Large intestine (tissue), 3 donors: Measurements from ENCODE around the gene SAMD4A. TPM values are rescaled to one million over a fixed set of nuclear protein-coding genes. Genes with fewer than 3 reads are reported as not detected.
"Not testable (repeated sequence)": the region's sequence is repeated elsewhere in the genome, so short reads cannot be mapped to it uniquely, and the experiment has no call there.

ENCODE experiments used
- DNase-seq, 2 donors: peaks; one replicate each; pipeline versions ENCODE4 v3.0.0 to v3.0.0-alpha.2; 2013
- H3K27ac ChIP-seq: one replicate; pipeline ENCODE4 v1.5.1; 2013; ENCODE audit warnings: low read length
- H3K27me3 ChIP-seq: 2 replicates; pipeline ENCODE4 v1.6.1; 2013; ENCODE audit warnings: low read length; ENCODE audit not compliant: control insufficient read depth, insufficient read depth
- H3K36me3 ChIP-seq: 2 replicates; pipeline ENCODE4 v1.6.1; 2013; ENCODE audit warnings: low read length; ENCODE audit not compliant: control insufficient read depth, insufficient read depth
- H3K4me1 ChIP-seq: one replicate; pipeline ENCODE4 v1.6.1; 2013; ENCODE audit warnings: low read length; ENCODE audit not compliant: control insufficient read depth, insufficient read depth
- H3K4me3 ChIP-seq: one replicate; pipeline ENCODE4 v1.5.1; 2013; ENCODE audit warnings: low read length
- H3K9me3 ChIP-seq: one replicate; pipeline ENCODE4 v1.6.1; 2013; ENCODE audit warnings: mild to moderate bottlenecking, low read depth, low read length, moderate library complexity; ENCODE audit not compliant: control insufficient read depth
- WGBS: methylation state at CpG from one replicate; pipeline ENCODE4 v1.1.5; 2013; ENCODE audit warnings: low lambda C conversion rate; ENCODE audit not compliant: insufficient coverage; 5-methylcytosine and 5-hydroxymethylcytosine counted together
- polyA plus RNA-seq: library from polyadenylated mRNA; unstranded; fragments of 120-200 nt; gene quantifications from one replicate; pipeline ENCODE4 v1.2.1, GENCODE V29; 2013

The SAMD4A gene
- polyA plus RNA-seq, 1 donor: 17.7 TPM

DNA sequence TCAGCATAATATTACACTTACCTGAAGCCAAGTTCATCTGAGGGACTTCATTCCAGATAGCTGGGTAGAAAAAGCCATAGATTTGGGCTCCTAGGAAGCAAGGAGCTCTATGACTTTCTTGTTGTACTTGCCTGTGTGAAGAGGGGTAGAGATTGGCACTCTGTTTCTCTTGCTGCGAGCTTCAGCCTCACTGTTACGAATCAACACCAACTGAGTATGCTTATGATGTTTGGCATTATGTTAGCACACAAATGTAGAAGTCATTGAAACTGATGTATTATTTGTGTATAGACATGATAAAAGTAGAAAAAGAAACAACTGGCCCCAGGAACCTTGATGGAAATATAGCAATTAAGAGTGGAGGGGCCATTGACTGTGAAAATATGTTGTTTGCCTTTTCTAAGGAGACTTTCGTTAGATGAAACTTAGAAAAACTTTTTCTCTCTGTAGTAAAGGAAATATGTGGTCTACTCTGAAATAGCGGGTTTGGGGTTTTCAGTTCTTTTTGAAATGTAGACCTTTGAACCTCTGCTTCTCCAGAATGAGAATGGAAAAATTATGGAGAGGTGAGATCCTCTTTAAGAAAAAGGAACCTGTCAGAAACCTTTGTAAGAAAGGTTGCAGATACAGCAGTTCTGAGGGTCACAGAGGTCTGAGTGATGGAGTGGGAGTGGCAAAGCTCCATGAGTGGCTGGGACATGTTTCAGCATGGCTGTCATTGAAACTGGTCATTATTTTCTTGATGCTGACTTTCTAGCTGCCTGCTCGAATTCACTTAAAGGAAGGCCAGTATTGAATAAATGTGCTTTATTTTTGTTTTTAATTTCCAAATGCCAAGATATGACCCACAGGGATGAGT, 175.8 kb downstream of the SAMD4A start:
- H3K4me1 ChIP-seq: no peaks in the 10 kb centered on the region
- H3K4me3 ChIP-seq: no peak overlapping the region
- no peaks in the 10 kb centered on the region for H3K27me3 ChIP-seq
- H3K27ac ChIP-seq: no peak overlapping the region
- WGBS: 93% methylated on average over 4 of the region's 5 CpGs
- no peaks in the 10 kb centered on the region for H3K9me3 ChIP-seq
- DNase-seq: no peak
- no peaks in the 10 kb centered on the region for H3K36me3 ChIP-seq

- no CpG with 5 or more reads among the region's 5 CpGs for whole genome bisulfite sequencing
- Histone ChIP-seq H3K27ac (no peak overlapping the region), H3K27me3 (no peaks in the 10 kb centered on the region), H3K9me3 (no peaks in the 10 kb centered on the region), H3K4me1 (no peaks in the 10 kb centered on the region), H3K36me3 (no peaks in the 10 kb centered on the region), H3K4me3 (no peak overlapping the region)
- DNase-seq: no peak
Observed at GRCh38 chr14:54743382-54743781, 176.5 kb downstream of the SAMD4A start.

GRCh38 chr14:54746019-54746418, 179.1 kb downstream of the SAMD4A start:
- Histone ChIP-seq H3K36me3 (peaks cover 3% of the 10 kb centered on the region), H3K27ac (no peak overlapping the region), H3K4me1 (no peaks in the 10 kb centered on the region), H3K9me3 (no peaks in the 10 kb centered on the region), H3K4me3 (no peak overlapping the region), H3K27me3 (no peaks in the 10 kb centered on the region)
- WGBS: no CpG with 5 or more reads among the region's 3 CpGs
- DNase-seq: no peak

GRCh38 chr14:54747616-54748015, 180.7 kb downstream of the SAMD4A start:
- no peaks in the 10 kb centered on the region for H3K27me3 ChIP-seq
- no peak for DNase-seq
- H3K4me1 ChIP-seq: no peaks in the 10 kb centered on the region
- WGBS: 100% methylated on average over 1 of the region's 1 CpG
- peaks cover 14% of the 10 kb centered on the region for H3K36me3 ChIP-seq
- H3K4me3 ChIP-seq: no peak overlapping the region
- no peak overlapping the region for H3K27ac ChIP-seq
- no peaks in the 10 kb centered on the region for H3K9me3 ChIP-seq

DNA sequence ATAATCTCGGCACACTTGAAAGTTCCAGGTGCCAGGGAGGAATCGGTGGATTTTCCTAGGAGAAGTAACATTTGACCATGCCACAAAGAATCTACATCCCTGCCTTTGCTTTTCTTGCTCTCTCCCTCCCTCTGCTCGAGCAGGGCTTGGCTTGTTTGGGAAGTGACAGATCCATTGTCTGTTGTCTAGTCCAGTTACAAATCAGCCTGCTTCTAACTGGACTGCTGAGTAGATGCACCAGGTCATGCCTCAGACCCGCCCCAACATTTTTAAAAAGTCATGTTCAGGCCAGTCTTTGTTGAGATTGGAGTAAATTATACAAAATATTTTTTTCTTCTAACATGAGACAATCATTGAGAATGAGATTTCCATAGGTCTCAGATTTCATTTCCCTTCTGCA, 182.3 kb downstream of the SAMD4A start:
- no peak overlapping the region for H3K27ac ChIP-seq
- no CpG with 5 or more reads among the region's 4 CpGs for WGBS
- no peaks in the 10 kb centered on the region for H3K27me3 ChIP-seq
- no peaks in the 10 kb centered on the region for H3K9me3 ChIP-seq
- H3K4me1 ChIP-seq: no peaks in the 10 kb centered on the region
- DNase-seq: no peak
- peaks cover 14% of the 10 kb centered on the region for H3K36me3 ChIP-seq
- H3K4me3 ChIP-seq: no peak overlapping the region

DNA sequence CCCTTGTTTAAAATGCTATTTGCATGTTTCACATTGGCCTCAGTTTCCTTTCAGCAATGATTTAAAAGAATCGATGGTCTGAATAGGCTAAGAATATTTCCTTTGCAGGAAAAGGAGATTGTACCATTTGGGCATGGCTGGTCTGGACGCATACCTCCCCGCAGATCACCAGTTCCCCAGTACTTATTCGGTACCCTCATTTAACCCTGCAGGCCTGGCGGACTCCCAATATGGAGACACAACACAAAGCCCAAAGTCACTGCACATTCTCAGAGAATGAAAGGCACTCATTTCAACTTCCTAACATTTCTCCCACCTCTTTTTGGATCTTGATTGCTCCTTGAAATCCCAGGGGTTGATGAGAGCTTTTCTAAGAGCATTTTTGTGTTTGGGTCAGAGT, 182.8 kb downstream of the SAMD4A start:
- peaks cover 14% of the 10 kb centered on the region for H3K36me3 ChIP-seq
- H3K4me1 ChIP-seq: no peaks in the 10 kb centered on the region
- H3K9me3 ChIP-seq: no peaks in the 10 kb centered on the region
- no peak overlapping the region for H3K4me3 ChIP-seq
- H3K27ac ChIP-seq: no peak overlapping the region
- WGBS: no CpG with 5 or more reads among the region's 5 CpGs
- no peak for DNase-seq
- H3K27me3 ChIP-seq: no peaks in the 10 kb centered on the region

- H3K4me1 ChIP-seq: not testable (repeated sequence)
- peaks cover 14% of the 10 kb centered on the region for H3K36me3 ChIP-seq
- 33% methylated on average over 5 of the region's 9 CpGs for WGBS
Observed at GRCh38 chr14:54752611-54753010, 185.7 kb downstream of the SAMD4A start.

GRCh38 chr14:54753396-54753795, 186.5 kb downstream of the SAMD4A start:
- DNase-seq, H3K4me1 ChIP-seq, H3K27ac ChIP-seq, H3K4me3 ChIP-seq, H3K9me3 ChIP-seq, H3K27me3 ChIP-seq: not testable (repeated sequence)
- peaks cover 14% of the 10 kb centered on the region for H3K36me3 ChIP-seq
- WGBS: no CpG with 5 or more reads among the region's 3 CpGs

More at GRCh38 chr14:54752611-54753010, 185.7 kb downstream of the SAMD4A start:
- H3K27ac ChIP-seq, H3K9me3 ChIP-seq, H3K27me3 ChIP-seq, H3K4me3 ChIP-seq: not testable (repeated sequence)
- DNase-seq: peak in 1 of 2 donors; percentile 55

- no CpG with 5 or more reads among the region's 6 CpGs for WGBS
- no peaks in the 10 kb centered on the region for H3K9me3 ChIP-seq
- no peaks in the 10 kb centered on the region for H3K27me3 ChIP-seq
- H3K4me3 ChIP-seq: no peak overlapping the region
- no peaks in the 10 kb centered on the region for H3K4me1 ChIP-seq
- peaks cover 15% of the 10 kb centered on the region for H3K36me3 ChIP-seq
- no peak overlapping the region for H3K27ac ChIP-seq
- no peak for DNase-seq
Observed at GRCh38 chr14:54754116-54754622, 187.2 kb downstream of the SAMD4A start.

DNA sequence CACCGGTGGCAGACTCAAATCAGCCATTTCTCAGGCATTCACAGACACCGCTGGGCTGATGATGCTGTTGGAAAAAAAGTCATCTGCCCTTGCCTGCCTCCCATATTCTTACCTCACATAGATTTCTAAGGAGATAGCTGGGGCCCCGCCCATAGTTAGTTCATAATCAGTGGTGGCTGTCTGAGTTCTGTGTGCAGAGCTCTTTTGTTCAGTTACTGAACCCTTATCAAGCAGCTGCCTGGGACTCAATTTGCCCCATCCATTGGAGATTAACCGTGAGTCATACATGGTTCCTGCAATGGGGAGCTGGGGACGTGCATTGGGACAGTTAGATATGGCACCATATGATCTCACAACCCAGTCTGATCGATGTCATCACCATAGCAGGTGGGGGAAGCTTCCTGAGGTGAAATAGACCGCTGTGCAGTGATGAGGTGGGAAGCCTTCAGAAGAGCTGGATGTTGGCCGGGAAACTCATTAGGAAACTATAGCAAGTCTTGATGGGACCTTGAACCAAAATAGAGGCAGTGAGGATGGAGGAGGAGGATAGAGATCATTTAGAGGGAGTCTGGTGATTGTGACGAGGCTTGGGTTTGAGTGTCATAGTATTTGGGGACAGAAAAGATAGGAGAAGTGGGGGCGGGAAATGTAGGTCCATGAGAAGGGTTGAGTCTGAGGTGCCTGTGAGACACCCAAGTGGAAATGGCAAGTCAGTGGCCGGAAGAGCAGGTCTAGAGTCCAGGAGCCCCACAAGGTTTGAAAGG, 187.9 kb downstream of the SAMD4A start:
- no peak for DNase-seq
- no peaks in the 10 kb centered on the region for H3K27me3 ChIP-seq
- H3K27ac ChIP-seq: no peak overlapping the region
- WGBS: 100% methylated on average over 2 of the region's 11 CpGs
- H3K9me3 ChIP-seq: no peaks in the 10 kb centered on the region
- no peak overlapping the region for H3K4me3 ChIP-seq
- H3K36me3 ChIP-seq: peaks cover 17% of the 10 kb centered on the region
- no peaks in the 10 kb centered on the region for H3K4me1 ChIP-seq
